GM12878 (cell line): ENCODE measurements around the gene NAA10. TPM values are rescaled to one million over a fixed set of nuclear protein-coding genes. Genes with fewer than 3 reads are reported as not detected.

ENCODE experiments used
- ASH2L ChIP-seq: fragments of 300-600, 200-600 bp; sonication (generic); IDR thresholded peaks from 2 replicates; pipeline ENCODE4 v1.6.1; 2017; ENCODE audit warnings: low read depth, mild to moderate bottlenecking, borderline replicate concordance
- EGR1 ChIP-seq, 2 experiments: IDR thresholded peaks; 1 replicate in 1 of 2; 2 replicates in 1 of 2; pipeline ENCODE4 v1.6.1; 2011 to 2012; ENCODE audit warnings: low read depth in 2 of 2, low read length in 2 of 2, borderline replicate concordance in 1 of 2, mild to moderate bottlenecking in 1 of 2, moderate library complexity in 1 of 2
- FOXM1 ChIP-seq: IDR thresholded peaks from 2 replicates; pipeline ENCODE4 v1.6.1; 2012; ENCODE audit warnings: low read depth, mild to moderate bottlenecking, inconsistent platforms, low read length, moderate library complexity
- HCFC1 ChIP-seq: fragments of 150-350 bp; IDR thresholded peaks from 2 replicates; pipeline ENCODE4 v1.6.1; 2014; ENCODE audit warnings: low read length
- HDAC6 ChIP-seq: fragments of 200-600 bp; sonication (generic); IDR thresholded peaks from one replicate; pipeline ENCODE4 v1.8.0; 2017; ENCODE audit warnings: antibody characterized with exemption; ENCODE audit not compliant: unreplicated experiment
- HDGF ChIP-seq: fragments of 450-650 bp; IDR thresholded peaks from 2 replicates; pipeline ENCODE4 v1.6.1; 2016; ENCODE audit warnings: antibody characterized with exemption
- IRF5 ChIP-seq: fragments of 450-650 bp; IDR thresholded peaks from 2 replicates; pipeline ENCODE4 v1.6.1; 2017; ENCODE audit warnings: borderline replicate concordance
- LARP7 ChIP-seq: fragments of 450-650 bp; IDR thresholded peaks from 2 replicates; pipeline ENCODE4 v1.6.1; 2017; ENCODE audit warnings: mild to moderate bottlenecking
- MLLT1 ChIP-seq: fragments of 450-650 bp; IDR thresholded peaks from 2 replicates; pipeline ENCODE4 v1.6.1; 2016; ENCODE audit warnings: mild to moderate bottlenecking
- MXI1 ChIP-seq: fragments of 150-350 bp; IDR thresholded peaks from 2 replicates; pipeline ENCODE4 v1.6.1; 2011; ENCODE audit warnings: low read depth, mild to moderate bottlenecking, inconsistent platforms, low read length, improper control_type of control experiment
- NFXL1 ChIP-seq: fragments of 450-650 bp; IDR thresholded peaks from 2 replicates; pipeline ENCODE4 v1.6.1; 2017; ENCODE audit warnings: antibody characterized with exemption, mild to moderate bottlenecking, borderline replicate concordance
- NR2F1 ChIP-seq: fragments of 450-650 bp; conservative IDR thresholded peaks from 2 replicates; pipeline ENCODE4 v1.6.1; 2017; ENCODE audit warnings: mild to moderate bottlenecking
- PAX8 ChIP-seq: fragments of 450-650 bp; IDR thresholded peaks from 2 replicates; pipeline ENCODE4 v1.6.1; 2017; ENCODE audit warnings: mild to moderate bottlenecking, moderate library complexity
- PBX3 ChIP-seq: IDR thresholded peaks from 2 replicates; pipeline ENCODE4 v1.6.1; 2011; ENCODE audit warnings: mild to moderate bottlenecking, low read depth, low read length, moderate library complexity; ENCODE audit not compliant: insufficient replicate concordance
- PML ChIP-seq: IDR thresholded peaks from 2 replicates; pipeline ENCODE4 v1.6.1; 2012; ENCODE audit warnings: low read length, inconsistent platforms
- POU2F2 ChIP-seq: IDR thresholded peaks from 3 replicates; pipeline ENCODE4 v1.6.1; 2011; ENCODE audit warnings: low read depth, mild to moderate bottlenecking, low read length, borderline replicate concordance
- RB1 ChIP-seq: fragments of 450-650 bp; formaldehyde crosslinking; IDR thresholded peaks from 2 replicates; pipeline ENCODE4 v1.6.1; 2017; ENCODE audit warnings: mild to moderate bottlenecking, borderline replicate concordance
- RBBP5 ChIP-seq: fragments of 200-600 bp; sonication (generic); conservative IDR thresholded peaks from 2 replicates; pipeline ENCODE4 v1.6.1; 2016
- RCOR1 ChIP-seq: conservative IDR thresholded peaks from 2 replicates; pipeline ENCODE4 v1.6.1; 2012; ENCODE audit warnings: low read depth, low read length, improper control_type of control experiment
- RELB ChIP-seq: fragments of 450-650 bp; IDR thresholded peaks from 2 replicates; pipeline ENCODE4 v1.6.1; 2017; ENCODE audit warnings: low read depth, mild to moderate bottlenecking, moderate library complexity
- SIN3A ChIP-seq: IDR thresholded peaks from 2 replicates; pipeline ENCODE4 v1.6.1; 2012; ENCODE audit warnings: low read depth, low read length, improper control_type of control experiment
- SMAD1 ChIP-seq: fragments of 450-650 bp; IDR thresholded peaks from 2 replicates; pipeline ENCODE4 v1.6.1; 2018; ENCODE audit warnings: mild to moderate bottlenecking, low read depth; ENCODE audit not compliant: partially characterized antibody
- SMAD5 ChIP-seq: IDR thresholded peaks from 2 replicates; pipeline ENCODE4 v1.6.1; 2016; ENCODE audit warnings: antibody characterized with exemption, low read depth
- SREBF2 ChIP-seq: IDR thresholded peaks from 2 replicates; pipeline ENCODE4 v1.6.1; 2012; ENCODE audit warnings: mild to moderate bottlenecking, low read length
- SUZ12 ChIP-seq: fragments of 200-600 bp; sonication (generic); IDR thresholded peaks from one replicate; pipeline ENCODE4 v1.6.1; 2018; ENCODE audit warnings: antibody characterized with exemption, mild to moderate bottlenecking; ENCODE audit not compliant: unreplicated experiment
- TAF1 ChIP-seq: IDR thresholded peaks from 2 replicates; pipeline ENCODE4 v1.6.1; 2011; ENCODE audit warnings: mild to moderate bottlenecking, low read depth, low read length, borderline replicate concordance
- USF1 ChIP-seq: IDR thresholded peaks from 2 replicates; pipeline ENCODE4 v1.6.1; 2011; ENCODE audit warnings: borderline replicate concordance, low read depth, mild to moderate bottlenecking, moderate library complexity, mixed read lengths, low read length; ENCODE audit not compliant: insufficient read depth; ENCODE audit errors: extremely low read length
- ZZZ3 ChIP-seq: IDR thresholded peaks from 2 replicates; pipeline ENCODE4 v1.6.1; 2011; ENCODE audit warnings: low read depth; ENCODE audit not compliant: control insufficient read depth, insufficient read length
- polyA plus RNA-seq, 11 experiments: library from polyadenylated mRNA; depleted of rRNA in 4 of 11; unstranded in 6 of 11; stranded (reverse) in 5 of 11; fragments of >200 nt; fragmentation: Nextera tagmentation in 4 of 11; fragmentation: Illumina TruSeq in 1 of 11; extraction: Ambion mirVana in 4 of 11; extraction: Trizol in 1 of 11; gene quantifications; 1 replicate in 1 of 11; 2 replicates in 10 of 11; pipeline versions ENCODE4 v1.2.1 to v1.2.3, GENCODE V29; 2011 to 2016; ENCODE audit warnings: inconsistent platforms in 2 of 11, missing spikeins in 2 of 11, low read depth in 1 of 11
- total RNA-seq, 4 experiments: library from RNA; depleted of rRNA in 3 of 4; stranded (reverse); fragments of >200 nt in 3 of 4; fragmentation: Illumina TruSeq in 1 of 4; extraction: Trizol in 1 of 4; gene quantifications; 2 replicates each; pipeline versions ENCODE4 v1.2.1 to v1.2.3, GENCODE V29; 2013 to 2021

The NAA10 gene
- total and polyA plus RNA-seq, 10 of the 15 experiments (the other 5 are each of a cell fraction or from before 2014, with no cell fraction given): 7.9 to 212 (median 98.9) TPM

- TF ChIP-seq SIN3A (no peak), SMAD5 (no peak), HDGF (no peak), FOXM1 (no peak), PML (no peak), ASH2L (no peak), SUZ12 (no peak), PAX8 (no peak), SMAD1 (no peak), NR2F1 (no peak), PBX3 (no peak), IRF5 (no peak), HDAC6 (no peak), RELB (no peak), RCOR1 (0 out of 2 replicates have a peak, but pooled peaks have one; percentile 0), USF1 (no peak), MXI1 (no peak), NFXL1 (no peak), TAF1 (no peak; the same call in 1 of the 2 replicates), POU2F2 (no peak), LARP7 (no peak), HCFC1 (peak; percentile 75), RB1 (no peak), RBBP5 (no peak), SREBF2 (peak; percentile 30; the same call in 1 of the 2 replicates), ZZZ3 (no peak), MLLT1 (no peak; the same call in 1 of the 2 replicates), EGR1 (IDR thresholded peaks at IDR 0.05; ENCODE audit: borderline replicate concordance in 1 of 2, low read depth in 2 of 2, low read length in 2 of 2) (0 out of 3 replicates have a peak, but pooled peaks of 1 of the 2 experiments have one; percentile 46)
Observed at GRCh38 chrX:153971124-153971449, 36.2 kb upstream of the NAA10 start (continued).
